Measurements from ENCODE around the gene CHML.

CHML gene

GRCh38 chr1:241636291-241636690 is 3.9 kb downstream of the CHML start:
- Histone ChIP-seq H3K27ac (ENCODE audit: low read length) (no peak overlapping the region), H3K36me3 (ENCODE audit: control insufficient read depth in 2 of 2, insufficient read depth in 2 of 2, low read length in 2 of 2) (no peaks in the 10 kb centered on the region), H3K27me3 (ENCODE audit: control insufficient read depth in 1 of 2, insufficient read depth in 2 of 2, low read length in 2 of 2) (no peaks in the 10 kb centered on the region), H3K9ac (ENCODE audit: low read length in 2 of 2) (no peak overlapping the region), H3K4me3 (ENCODE audit: low read length in 2 of 2) (no peak overlapping the region), H3K9me3 (ENCODE audit: control insufficient read depth in 2 of 2, low read length in 2 of 2) (no peaks in the 10 kb centered on the region), H3K4me1 (ENCODE audit: control insufficient read depth, insufficient read depth, low read length) (peaks cover 5% of the 10 kb centered on the region)

GRCh38 chr1:241635556-241636152 is 4.5 kb downstream of the CHML start:
- H3K27me3 ChIP-seq (ENCODE audit: control insufficient read depth in 1 of 2, insufficient read depth in 2 of 2, low read length in 2 of 2) = no peaks in the 10 kb centered on the region
- no peaks in the 10 kb centered on the region for H3K36me3 ChIP-seq (ENCODE audit: control insufficient read depth in 2 of 2, insufficient read depth in 2 of 2, low read length in 2 of 2)
- peaks cover 4% of the 10 kb centered on the region for H3K4me1 ChIP-seq (ENCODE audit: control insufficient read depth, insufficient read depth, low read length)
- no peak overlapping the region for H3K4me3 ChIP-seq (ENCODE audit: low read length in 2 of 2)
- no peak overlapping the region for H3K27ac ChIP-seq (ENCODE audit: low read length)
- H3K9me3 ChIP-seq (ENCODE audit: control insufficient read depth in 2 of 2, low read length in 2 of 2) = no peaks in the 10 kb centered on the region
- H3K9ac ChIP-seq (ENCODE audit: low read length in 2 of 2) = no peak overlapping the region

DNA sequence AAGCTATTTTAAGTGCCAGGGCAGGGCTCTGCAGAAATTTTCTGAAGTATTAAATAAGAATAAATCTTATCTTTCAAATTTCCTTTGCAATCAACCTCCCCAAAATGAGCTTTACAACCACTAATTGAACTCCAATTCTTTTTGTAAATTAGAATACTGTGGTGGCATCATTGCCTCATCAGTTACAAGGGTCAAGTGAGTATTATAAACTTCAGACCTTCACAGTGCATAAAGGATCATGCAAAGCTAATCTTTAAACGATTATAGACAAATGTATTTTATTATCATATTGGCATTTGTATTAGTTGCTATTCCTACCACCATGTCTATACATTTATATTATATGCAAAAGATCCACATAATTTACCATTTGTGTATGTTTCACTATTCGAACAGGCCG is 7.2 kb downstream of the CHML start:
- no peak overlapping the region for H3K27ac ChIP-seq (ENCODE audit: low read length)
- no peak overlapping the region for H3K4me3 ChIP-seq (ENCODE audit: low read length in 2 of 2)
- H3K9me3 ChIP-seq (ENCODE audit: control insufficient read depth in 2 of 2, low read length in 2 of 2) = no peaks in the 10 kb centered on the region
- H3K27me3 ChIP-seq (ENCODE audit: control insufficient read depth in 1 of 2, insufficient read depth in 2 of 2, low read length in 2 of 2) = no peaks in the 10 kb centered on the region
- H3K9ac ChIP-seq (ENCODE audit: low read length in 2 of 2) = no peak overlapping the region
- H3K36me3 ChIP-seq (ENCODE audit: control insufficient read depth in 2 of 2, insufficient read depth in 2 of 2, low read length in 2 of 2) = no peaks in the 10 kb centered on the region
- H3K4me1 ChIP-seq (ENCODE audit: control insufficient read depth, insufficient read depth, low read length) = no peaks in the 10 kb centered on the region

GRCh38 chr1:241631674-241632073 is 8.5 kb downstream of the CHML start:
- no peak overlapping the region for H3K4me3 ChIP-seq (ENCODE audit: low read length in 2 of 2)
- no peaks in the 10 kb centered on the region for H3K27me3 ChIP-seq (ENCODE audit: control insufficient read depth in 1 of 2, insufficient read depth in 2 of 2, low read length in 2 of 2)
- no peaks in the 10 kb centered on the region for H3K4me1 ChIP-seq (ENCODE audit: control insufficient read depth, insufficient read depth, low read length)
- H3K9me3 ChIP-seq (ENCODE audit: control insufficient read depth in 2 of 2, low read length in 2 of 2) = no peaks in the 10 kb centered on the region
- no peak overlapping the region for H3K9ac ChIP-seq (ENCODE audit: low read length in 2 of 2)
- no peaks in the 10 kb centered on the region for H3K36me3 ChIP-seq (ENCODE audit: control insufficient read depth in 2 of 2, insufficient read depth in 2 of 2, low read length in 2 of 2)
- no peak overlapping the region for H3K27ac ChIP-seq (ENCODE audit: low read length)

DNA sequence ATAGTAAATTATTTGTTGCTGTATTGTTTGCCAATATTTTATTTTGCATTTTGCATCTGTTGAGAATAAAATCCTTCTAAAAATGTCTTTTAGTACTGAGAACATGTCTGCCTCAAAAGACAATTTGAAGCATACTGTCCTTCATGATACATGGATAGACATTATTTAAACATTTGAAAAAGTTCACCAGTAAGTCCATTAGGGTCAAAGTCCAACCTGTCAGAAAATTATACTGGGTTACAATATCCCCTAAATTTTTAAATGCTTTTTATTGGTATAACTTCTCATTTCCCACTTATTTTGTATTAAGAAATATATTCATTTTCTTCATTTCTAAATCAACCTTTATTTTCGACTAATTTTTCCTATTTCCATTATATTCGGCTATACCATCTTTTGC is 9.3 kb downstream of the CHML start:
- Histone ChIP-seq H3K9ac (ENCODE audit: low read length in 2 of 2) (no peak overlapping the region), H3K9me3 (ENCODE audit: control insufficient read depth in 2 of 2, low read length in 2 of 2) (no peaks in the 10 kb centered on the region), H3K27ac (ENCODE audit: low read length) (no peak overlapping the region), H3K4me3 (ENCODE audit: low read length in 2 of 2) (no peak overlapping the region), H3K4me1 (ENCODE audit: control insufficient read depth, insufficient read depth, low read length) (no peaks in the 10 kb centered on the region), H3K36me3 (ENCODE audit: control insufficient read depth in 2 of 2, insufficient read depth in 2 of 2, low read length in 2 of 2) (no peaks in the 10 kb centered on the region), H3K27me3 (ENCODE audit: control insufficient read depth in 1 of 2, insufficient read depth in 2 of 2, low read length in 2 of 2) (no peaks in the 10 kb centered on the region)

- Histone ChIP-seq H3K9me3 (ENCODE audit: control insufficient read depth in 2 of 2, low read length in 2 of 2) (no peaks in the 10 kb centered on the region), H3K27ac (ENCODE audit: low read length) (no peak overlapping the region), H3K27me3 (ENCODE audit: control insufficient read depth in 1 of 2, insufficient read depth in 2 of 2, low read length in 2 of 2) (no peaks in the 10 kb centered on the region), H3K4me1 (ENCODE audit: control insufficient read depth, insufficient read depth, low read length) (no peaks in the 10 kb centered on the region), H3K4me3 (ENCODE audit: low read length in 2 of 2) (no peak overlapping the region), H3K9ac (ENCODE audit: low read length in 2 of 2) (no peak overlapping the region), H3K36me3 (ENCODE audit: control insufficient read depth in 2 of 2, insufficient read depth in 2 of 2, low read length in 2 of 2) (no peaks in the 10 kb centered on the region)
Observed at GRCh38 chr1:241630476-241630875, 9.7 kb downstream of the CHML start.

- H3K27ac ChIP-seq (ENCODE audit: low read length) = no peak overlapping the region
- H3K4me3 ChIP-seq (ENCODE audit: low read length in 2 of 2) = no peak overlapping the region
- no peaks in the 10 kb centered on the region for H3K27me3 ChIP-seq (ENCODE audit: control insufficient read depth in 1 of 2, insufficient read depth in 2 of 2, low read length in 2 of 2)
- H3K9me3 ChIP-seq (ENCODE audit: control insufficient read depth in 2 of 2, low read length in 2 of 2) = no peaks in the 10 kb centered on the region
- H3K9ac ChIP-seq (ENCODE audit: low read length in 2 of 2) = no peak overlapping the region
- H3K36me3 ChIP-seq (ENCODE audit: control insufficient read depth in 2 of 2, insufficient read depth in 2 of 2, low read length in 2 of 2) = no peaks in the 10 kb centered on the region
- H3K4me1 ChIP-seq (ENCODE audit: control insufficient read depth, insufficient read depth, low read length) = no peaks in the 10 kb centered on the region
Observed at GRCh38 chr1:241630005-241630404, 10.2 kb downstream of the CHML start.

GRCh38 chr1:241627453-241628259 is 12.5 kb downstream of the CHML start:
- no peak overlapping the region for H3K4me3 ChIP-seq (ENCODE audit: low read length in 2 of 2)
- no peaks in the 10 kb centered on the region for H3K36me3 ChIP-seq (ENCODE audit: control insufficient read depth in 2 of 2, insufficient read depth in 2 of 2, low read length in 2 of 2)
- no peaks in the 10 kb centered on the region for H3K9me3 ChIP-seq (ENCODE audit: control insufficient read depth in 2 of 2, low read length in 2 of 2)
- H3K27me3 ChIP-seq (ENCODE audit: control insufficient read depth in 1 of 2, insufficient read depth in 2 of 2, low read length in 2 of 2) = no peaks in the 10 kb centered on the region
- no peak overlapping the region for H3K27ac ChIP-seq (ENCODE audit: low read length)
- H3K9ac ChIP-seq (ENCODE audit: low read length in 2 of 2) = no peak overlapping the region
- H3K4me1 ChIP-seq (ENCODE audit: control insufficient read depth, insufficient read depth, low read length) = no peaks in the 10 kb centered on the region

- no peak overlapping the region for H3K27ac ChIP-seq (ENCODE audit: low read length)
Observed at GRCh38 chr1:241624935-241625334, 15.2 kb downstream of the CHML start.

GRCh38 chr1:241622669-241623068 is 17.5 kb downstream of the CHML start:
- Histone ChIP-seq H3K27me3 (ENCODE audit: control insufficient read depth in 1 of 2, insufficient read depth in 2 of 2, low read length in 2 of 2) (no peaks in the 10 kb centered on the region), H3K27ac (ENCODE audit: low read length) (no peak overlapping the region), H3K4me1 (ENCODE audit: control insufficient read depth, insufficient read depth, low read length) (no peaks in the 10 kb centered on the region), H3K9ac (ENCODE audit: low read length in 2 of 2) (no peak overlapping the region), H3K9me3 (ENCODE audit: control insufficient read depth in 2 of 2, low read length in 2 of 2) (no peaks in the 10 kb centered on the region), H3K36me3 (ENCODE audit: control insufficient read depth in 2 of 2, insufficient read depth in 2 of 2, low read length in 2 of 2) (no peaks in the 10 kb centered on the region), H3K4me3 (ENCODE audit: low read length in 2 of 2) (no peak overlapping the region)

More at GRCh38 chr1:241624935-241625334, 15.2 kb downstream of the CHML start:
- Histone ChIP-seq H3K27me3 (ENCODE audit: control insufficient read depth in 1 of 2, insufficient read depth in 2 of 2, low read length in 2 of 2) (no peaks in the 10 kb centered on the region), H3K4me3 (ENCODE audit: low read length in 2 of 2) (no peak overlapping the region), H3K36me3 (ENCODE audit: control insufficient read depth in 2 of 2, insufficient read depth in 2 of 2, low read length in 2 of 2) (no peaks in the 10 kb centered on the region), H3K4me1 (ENCODE audit: control insufficient read depth, insufficient read depth, low read length) (no peaks in the 10 kb centered on the region), H3K9ac (ENCODE audit: low read length in 2 of 2) (no peak overlapping the region), H3K9me3 (ENCODE audit: control insufficient read depth in 2 of 2, low read length in 2 of 2) (no peaks in the 10 kb centered on the region)

GRCh38 chr1:241617426-241617825 is 22.7 kb downstream of the CHML start:
- no peaks in the 10 kb centered on the region for H3K9me3 ChIP-seq (ENCODE audit: control insufficient read depth in 2 of 2, low read length in 2 of 2)

More at GRCh38 chr1:241617426-241617825, 22.7 kb downstream of the CHML start:
- H3K36me3 ChIP-seq (ENCODE audit: control insufficient read depth in 2 of 2, insufficient read depth in 2 of 2, low read length in 2 of 2) = no peaks in the 10 kb centered on the region
- H3K27ac ChIP-seq (ENCODE audit: low read length) = no peak overlapping the region
- H3K27me3 ChIP-seq (ENCODE audit: control insufficient read depth in 1 of 2, insufficient read depth in 2 of 2, low read length in 2 of 2) = peaks cover 0 to 3% of the 10 kb centered on the region in 2 donors
- no peak overlapping the region for H3K4me3 ChIP-seq (ENCODE audit: low read length in 2 of 2)
- H3K4me1 ChIP-seq (ENCODE audit: control insufficient read depth, insufficient read depth, low read length) = no peaks in the 10 kb centered on the region
- no peak overlapping the region for H3K9ac ChIP-seq (ENCODE audit: low read length in 2 of 2)
